A673 (cell line): Measurements from ENCODE around the gene RMI2. TPM values are rescaled to one million over a fixed set of nuclear protein-coding genes. Genes with fewer than 3 reads are reported as not detected.

Experiments
- BruUV-seq: library from RNA; stranded (reverse); fragments of 400-500 nt; replicated peaks from 2 replicates; lab custom pipeline; 2021; lab: Mats Ljungman, UMichigan
- CTCF ChIA-PET: fragments of 300-600 bp; sonication (Branson Sonifier 250); formaldehyde crosslinking; loops from one replicate; lab custom pipeline; 2022; ENCODE audit warnings: antibody characterized with exemption; lab: Charles Lee
- POLR2A ChIA-PET: fragments of 300-600 bp; sonication (Branson Sonifier 250); formaldehyde crosslinking; loops from one replicate; lab custom pipeline; 2022; ENCODE audit warnings: antibody characterized with exemption; ENCODE audit not compliant: low non-redundant PET; lab: Charles Lee
- DNase-seq: peaks from one replicate; pipeline ENCODE4 v3.0.0-alpha.2; 2015; ENCODE audit warnings: low spot score
- H3K27ac ChIP-seq: fragments of 200-600 bp; sonication (generic); 2 replicates; pipeline ENCODE4 v1.5.1; 2016; ENCODE audit warnings: mixed run types, low read depth, mild to moderate bottlenecking, mixed read lengths, antibody characterized with exemption, low read length; ENCODE audit not compliant: poor library complexity, severe bottlenecking
- H3K27me3 ChIP-seq: fragments of 200-600 bp; sonication (generic); replicated peaks from 2 replicates; pipeline ENCODE4 v1.6.1; 2017; ENCODE audit warnings: mixed run types, low read depth, mild to moderate bottlenecking, mixed read lengths, antibody characterized with exemption, low read length; ENCODE audit not compliant: insufficient read depth, poor library complexity
- H3K36me3 ChIP-seq: fragments of 200-600 bp; sonication (generic); 2 replicates; pipeline ENCODE4 v1.6.1; 2016; ENCODE audit warnings: mixed run types, mild to moderate bottlenecking, mixed read lengths, antibody characterized with exemption, low read length; ENCODE audit not compliant: insufficient read depth, poor library complexity, severe bottlenecking
- H3K4me1 ChIP-seq: fragments of 200-600 bp; sonication (generic); 2 replicates; pipeline ENCODE4 v1.6.1; 2017; ENCODE audit warnings: mixed run types, mild to moderate bottlenecking, mixed read lengths, antibody characterized with exemption, low read length; ENCODE audit not compliant: insufficient read depth, poor library complexity, severe bottlenecking
- H3K4me3 ChIP-seq: fragments of 200-600 bp; sonication (generic); 2 replicates; pipeline ENCODE4 v1.5.1; 2016; ENCODE audit warnings: low read depth, mixed run types, mild to moderate bottlenecking, mixed read lengths, low read length; ENCODE audit not compliant: poor library complexity, severe bottlenecking
- H3K9me3 ChIP-seq: fragments of 200-600 bp; sonication (generic); 2 replicates; pipeline ENCODE4 v1.6.1; 2016; ENCODE audit warnings: mixed run types, low read depth, mild to moderate bottlenecking, mixed read lengths, antibody characterized with exemption, low read length; ENCODE audit not compliant: poor library complexity, severe bottlenecking
- CTCF ChIP-seq: fragments of 300-800, 200-600 bp; sonication (generic); conservative IDR thresholded peaks from 2 replicates; pipeline ENCODE4 v1.5.1; 2017; ENCODE audit warnings: low read depth, mild to moderate bottlenecking, antibody characterized with exemption, low read length, moderate library complexity, mixed read lengths
- EZH2 ChIP-seq: fragments of 200-600 bp; sonication (generic); IDR thresholded peaks from 2 replicates; pipeline ENCODE4 v1.6.1; 2017; ENCODE audit warnings: borderline replicate concordance, low read depth, mild to moderate bottlenecking, mixed read lengths, antibody characterized with exemption, low read length; ENCODE audit not compliant: poor library complexity, severe bottlenecking
- intact Hi-C: fragments of 100-400 bp; cut with micrococcal nuclease; formaldehyde crosslinking; loops from one replicate; pipeline ENCODE4 v1.10.0; 2022; ENCODE audit not compliant: unreplicated experiment
- total RNA-seq: library from RNA; stranded (reverse); gene quantifications from 2 replicates; pipeline ENCODE4 v1.2.3, GENCODE V29; 2021

The RMI2 gene
- total RNA-seq, 1 experiment from 2014 or later, result 28.5 TPM

- Histone ChIP-seq H3K36me3 (no peaks in the 10 kb centered on the region), H3K4me1 (peaks cover 4% of the 10 kb centered on the region), H3K9me3 (no peaks in the 10 kb centered on the region), H3K4me3 (no peak overlapping the region), H3K27me3 (no peaks in the 10 kb centered on the region), H3K27ac (no peak overlapping the region)
- ChIA-PET CTCF (no interaction called here), POLR2A (no interaction called here)
- TF ChIP-seq CTCF (no peak), EZH2 (no peak)
- no TSS peak for BruUV-seq
- DNase-seq, result no peak
- intact Hi-C loops, result no loop called here
These were observed 22.4 kb upstream of the RMI2 start for GRCh38 chr16:11322823-11323222.

- CTCF ChIA-PET, result no interaction called here
- H3K36me3 ChIP-seq, result no peaks in the 10 kb centered on the region
- no peak for DNase-seq
- no TSS peak for BruUV-seq
- POLR2A ChIA-PET, result no interaction called here
- H3K27me3 ChIP-seq, result no peaks in the 10 kb centered on the region
- no peak for TF ChIP-seq EZH2
- no peak overlapping the region for H3K4me3 ChIP-seq
- no peaks in the 10 kb centered on the region for H3K9me3 ChIP-seq
- H3K27ac ChIP-seq, result no peak overlapping the region
- peaks cover 14% of the 10 kb centered on the region for H3K4me1 ChIP-seq
- intact Hi-C loops, result no loop called here
These were observed 21.5 kb upstream of the RMI2 start for GRCh38 chr16:11323551-11324336.

- intact Hi-C loops, result no loop called here
- Histone ChIP-seq H3K27me3 (no peaks in the 10 kb centered on the region), H3K27ac (peak overlapping the region; percentile 40), H3K36me3 (no peaks in the 10 kb centered on the region), H3K4me3 (no peak overlapping the region), H3K4me1 (peaks cover 26% of the 10 kb centered on the region), H3K9me3 (no peaks in the 10 kb centered on the region)
- TF ChIP-seq EZH2, result no peak
- TF ChIP-seq CTCF, result no peak
- ChIA-PET CTCF (no interaction called here), POLR2A (no interaction called here)
- DNase-seq, result no peak
- no TSS peak for BruUV-seq
These were observed 19.7 kb upstream of the RMI2 start for GRCh38 chr16:11325404-11326083.
